ENCODE data around the gene VPREB3. TPM values are rescaled to one million over a fixed set of nuclear protein-coding genes. Genes with fewer than 3 reads are reported as not detected.

Gene VPREB3
- polyA plus RNA-seq, 3 donors: 0.88 to 1.0 (median 1.0) TPM

DNA sequence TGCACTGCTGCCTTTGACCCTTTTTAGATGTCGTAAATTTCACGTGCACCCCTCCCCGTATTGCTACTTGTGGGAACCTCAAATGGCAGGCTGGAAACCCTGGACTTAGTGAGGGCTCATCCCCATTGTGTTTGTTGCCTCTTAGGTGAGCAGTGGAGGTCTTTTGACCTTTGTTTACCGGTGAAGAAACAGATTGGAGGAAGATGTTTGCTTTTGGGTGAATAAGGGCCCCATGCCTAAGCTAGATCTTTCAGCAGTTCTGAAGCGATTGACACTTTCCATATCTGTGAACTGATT lies 33.3 kb upstream of the VPREB3 start:
- peak overlapping the region; percentile 81 to 91 for H3K4me3 Mint-ChIP-seq
- Histone ChIP-seq H4K20me1 (ENCODE audit: insufficient read depth, low read length) (peaks cover 48% of the 10 kb centered on the region), H3K36me3 (replicated peaks in 1 of 2; ENCODE audit: control insufficient read depth in 1 of 2, insufficient read depth in 2 of 2, low read length in 2 of 2) (peaks cover 11 to 28% of the 10 kb centered on the region in 2 donors), H3K27ac (ENCODE audit: low read depth in 1 of 2, low read length in 2 of 2) (peak overlapping the region; percentile 89 to 93), H3K9me3 (replicated peaks in 1 of 2; ENCODE audit: control insufficient read depth in 1 of 2, insufficient read depth in 1 of 2, low read length in 2 of 2) (no peaks in the 10 kb centered on the region), H3K4me1 (ENCODE audit: control insufficient read depth in 1 of 2, insufficient read depth in 2 of 2, low read length in 2 of 2) (peaks cover 14 to 19% of the 10 kb centered on the region in 2 donors), H3K9ac (ENCODE audit: insufficient read depth, low read length, poor library complexity, severe bottlenecking) (peak overlapping the region; percentile 99), H3K79me2 (ENCODE audit: insufficient read depth, low read length) (peaks cover 51% of the 10 kb centered on the region), H3K27me3 (ENCODE audit: control insufficient read depth in 2 of 2, insufficient read depth in 2 of 2, low read length in 2 of 2) (no peaks in the 10 kb centered on the region), H3K4me2 (replicated peaks; ENCODE audit: extremely low read depth, low read length, poor library complexity, severe bottlenecking) (peak overlapping the region; percentile 80), H3K4me3 (replicated peaks in 1 of 3; ENCODE audit: low read depth in 2 of 3, low read length in 3 of 3) (peak overlapping the region; percentile 46 to 80 (median 77)), H2AFZ (ENCODE audit: insufficient read depth, low read depth, low read length, poor library complexity, severe bottlenecking) (peak overlapping the region; percentile 85)
- H3K9me3 Mint-ChIP-seq: no peaks in the 10 kb centered on the region
- intact Hi-C loops (cut with micrococcal nuclease): loop anchor here (2.0 to 5.0 kb wide), 3 partner anchors 51 to 225 kb away; partner anchors contain the start of genes DERL3 (in 2 of the 2) and CABIN1 (in 1 of the 2)
- peaks cover 5 to 21% of the 10 kb centered on the region in 2 donors for H3K36me3 Mint-ChIP-seq
- 11% methylated on average over 4 of the region's 5 CpGs for WGBS (ENCODE audit: insufficient coverage)
- peak overlapping the region; percentile 80 to 88 (median 82) for H3K27ac Mint-ChIP-seq
- H3K4me1 Mint-ChIP-seq: peaks cover 15% of the 10 kb centered on the region
- TF ChIP-seq, protein P1, sequence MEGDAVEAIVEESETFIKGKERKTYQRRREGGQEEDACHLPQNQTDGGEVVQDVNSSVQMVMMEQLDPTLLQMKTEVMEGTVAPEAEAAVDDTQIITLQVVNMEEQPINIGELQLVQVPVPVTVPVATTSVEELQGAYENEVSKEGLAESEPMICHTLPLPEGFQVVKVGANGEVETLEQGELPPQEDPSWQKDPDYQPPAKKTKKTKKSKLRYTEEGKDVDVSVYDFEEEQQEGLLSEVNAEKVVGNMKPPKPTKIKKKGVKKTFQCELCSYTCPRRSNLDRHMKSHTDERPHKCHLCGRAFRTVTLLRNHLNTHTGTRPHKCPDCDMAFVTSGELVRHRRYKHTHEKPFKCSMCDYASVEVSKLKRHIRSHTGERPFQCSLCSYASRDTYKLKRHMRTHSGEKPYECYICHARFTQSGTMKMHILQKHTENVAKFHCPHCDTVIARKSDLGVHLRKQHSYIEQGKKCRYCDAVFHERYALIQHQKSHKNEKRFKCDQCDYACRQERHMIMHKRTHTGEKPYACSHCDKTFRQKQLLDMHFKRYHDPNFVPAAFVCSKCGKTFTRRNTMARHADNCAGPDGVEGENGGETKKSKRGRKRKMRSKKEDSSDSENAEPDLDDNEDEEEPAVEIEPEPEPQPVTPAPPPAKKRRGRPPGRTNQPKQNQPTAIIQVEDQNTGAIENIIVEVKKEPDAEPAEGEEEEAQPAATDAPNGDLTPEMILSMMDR (IDR thresholded peaks at IDR 0.05): no peak
- peaks cover 0 to 3% (median 1%) of the 10 kb centered on the region in 3 donors for H3K27me3 Mint-ChIP-seq (ENCODE audit: low read depth in 3 of 3)
- no peak for DNase-seq

DNA sequence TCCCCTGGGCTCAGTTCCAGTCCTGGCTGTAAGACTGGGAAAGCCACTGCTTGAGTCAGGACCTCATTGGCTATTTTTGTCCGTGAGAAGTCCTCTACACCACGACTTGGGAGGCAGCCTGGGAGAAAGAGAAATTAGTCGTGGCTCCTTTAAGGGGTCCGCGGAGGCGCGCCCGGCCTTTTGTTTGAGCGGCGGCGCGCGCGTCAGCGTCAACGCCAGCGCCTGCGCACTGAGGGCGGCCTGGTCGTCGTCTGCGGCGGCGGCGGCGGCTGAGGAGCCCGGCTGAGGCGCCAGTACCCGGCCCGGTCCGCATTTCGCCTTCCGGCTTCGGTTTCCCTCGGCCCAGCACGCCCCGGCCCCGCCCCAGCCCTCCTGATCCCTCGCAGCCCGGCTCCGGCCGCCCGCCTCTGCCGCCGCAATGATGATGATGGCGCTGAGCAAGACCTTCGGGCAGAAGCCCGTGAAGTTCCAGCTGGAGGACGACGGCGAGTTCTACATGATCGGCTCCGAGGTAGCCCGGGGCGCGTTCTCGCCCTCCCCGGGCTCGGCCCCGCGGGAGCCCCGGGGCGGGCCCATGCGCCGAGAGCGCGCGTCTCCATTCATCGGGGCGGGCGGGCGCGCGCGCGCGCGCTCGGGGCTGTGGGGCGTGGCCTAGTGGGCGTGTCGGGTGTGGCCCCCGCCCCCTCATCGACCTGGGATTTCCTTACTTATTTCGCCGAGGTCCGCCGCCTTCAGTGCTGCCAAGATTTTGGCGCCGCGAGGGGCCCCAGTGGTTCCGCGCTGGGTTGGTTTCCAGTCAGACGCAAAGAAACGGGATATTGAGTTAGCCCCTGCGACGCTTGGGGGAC lies 32.8 kb upstream of the VPREB3 start, which contains the start of gene SMARCB1:
Gene SMARCB1, plus strand, starts transcription at position 215 of the 848 bp plus-strand sequence. Its CDS starts 204 bp downstream, at position 419.
- Histone ChIP-seq H3K9ac (ENCODE audit: insufficient read depth, low read length, poor library complexity, severe bottlenecking) (peak within 1 kb of the TSS; percentile 99), H3K4me3 (replicated peaks in 1 of 3; ENCODE audit: low read depth in 2 of 3, low read length in 3 of 3) (peak within 1 kb of the TSS; percentile 46 to 80 (median 77)), H3K27ac (ENCODE audit: low read depth in 1 of 2, low read length in 2 of 2) (peak within 1 kb of the TSS; percentile 89 to 93), H3K79me2 (ENCODE audit: insufficient read depth, low read length) (peaks cover 48% of the 10 kb centered on the region), H4K20me1 (ENCODE audit: insufficient read depth, low read length) (peaks cover 43% of the 10 kb centered on the region), H3K4me2 (replicated peaks; ENCODE audit: extremely low read depth, low read length, poor library complexity, severe bottlenecking) (peak within 1 kb of the TSS; percentile 80), H3K9me3 (replicated peaks in 1 of 2; ENCODE audit: control insufficient read depth in 1 of 2, insufficient read depth in 1 of 2, low read length in 2 of 2) (no peaks in the 10 kb centered on the region), H3K27me3 (ENCODE audit: control insufficient read depth in 2 of 2, insufficient read depth in 2 of 2, low read length in 2 of 2) (no peaks in the 10 kb centered on the region), H3K4me1 (ENCODE audit: control insufficient read depth in 1 of 2, insufficient read depth in 2 of 2, low read length in 2 of 2) (peaks cover 14 to 19% of the 10 kb centered on the region in 2 donors), H3K36me3 (replicated peaks in 1 of 2; ENCODE audit: control insufficient read depth in 1 of 2, insufficient read depth in 2 of 2, low read length in 2 of 2) (peaks cover 6 to 23% of the 10 kb centered on the region in 2 donors), H2AFZ (ENCODE audit: insufficient read depth, low read depth, low read length, poor library complexity, severe bottlenecking) (peak within 1 kb of the TSS; percentile 85)
- Mint-ChIP-seq H3K4me1 (peaks cover 15% of the 10 kb centered on the region), H3K27me3 (ENCODE audit: low read depth in 3 of 3) (peaks cover 0 to 3% (median 1%) of the 10 kb centered on the region in 3 donors), H3K9me3 (no peaks in the 10 kb centered on the region), H3K4me3 (peak within 1 kb of the TSS; percentile 81 to 91), H3K27ac (peak within 1 kb of the TSS; percentile 82 to 94 (median 87)), H3K36me3 (peaks cover 0 to 16% of the 10 kb centered on the region in 2 donors)
- WGBS (ENCODE audit: insufficient coverage): under 1% methylated on average over 95 of the region's 97 CpGs
- TF ChIP-seq, protein P1 (IDR thresholded peaks at IDR 0.05): no peak
- peak; percentile 84 to 87 (median 85) for DNase-seq
- intact Hi-C loops (cut with micrococcal nuclease): loop anchor here (2.0 to 5.0 kb wide), 3 partner anchors 52 to 225 kb away; partner anchors contain the start of genes DERL3 (in 2 of the 2) and CABIN1 (in 1 of the 2)

Measured in CD14-positive monocyte (primary cell).